Heart left ventricle (tissue), 16 donors: ENCODE measurements around the gene IL2RG. TPM values are rescaled to one million over a fixed set of nuclear protein-coding genes. Genes with fewer than 3 reads are reported as not detected.

Source experiments
- ATAC-seq, 4 donors: fragments of 200-7000 bp; cut with Tn5 transposase; one replicate each; pipeline ENCODE4 v1.9.1; 2020 to 2022; ENCODE audit warnings: moderate library complexity in 4 of 4, mild to moderate bottlenecking in 3 of 4, moderate number of reproducible peaks in 1 of 4
- DNase-seq, 5 donors: peaks; one replicate each; pipeline ENCODE4 v3.0.0-alpha.2; 2020
- H3K27ac ChIP-seq, 12 donors: fragments of 200-600 bp; sonication (generic) in 4 of 12; one replicate each; pipeline versions ENCODE4 v1.5.0 to v1.8.0; 2016 to 2022; ENCODE audit warnings: mild to moderate bottlenecking in 2 of 12
- H3K27me3 ChIP-seq, 9 donors: fragments of 200-600 bp; sonication (generic) in 2 of 9; one replicate each; pipeline versions ENCODE4 v1.5.1 to v1.8.0; 2016 to 2022; ENCODE audit warnings: mild to moderate bottlenecking in 3 of 9
- H3K36me3 ChIP-seq, 9 donors: fragments of 200-600 bp; sonication (generic) in 2 of 9; one replicate each; pipeline versions ENCODE4 v1.5.0 to v1.8.0; 2018 to 2022; ENCODE audit warnings: mild to moderate bottlenecking in 2 of 9
- H3K4me1 ChIP-seq, 12 donors: fragments of 200-600 bp; sonication (generic) in 4 of 12; one replicate each; pipeline versions ENCODE4 v1.5.0 to v1.8.0; 2016 to 2022; ENCODE audit warnings: mild to moderate bottlenecking in 3 of 12
- H3K4me3 ChIP-seq, 12 donors: fragments of 200-600 bp; sonication (generic) in 4 of 12; one replicate each; pipeline versions ENCODE4 v1.5.0 to v1.8.0; 2017 to 2022; ENCODE audit warnings: mild to moderate bottlenecking in 9 of 12, moderate library complexity in 4 of 12
- H3K9me3 ChIP-seq, 12 donors: fragments of 200-600 bp; sonication (generic) in 4 of 12; one replicate each; pipeline versions ENCODE4 v1.5.0 to v1.8.0; 2016 to 2022; ENCODE audit warnings: mild to moderate bottlenecking in 1 of 12
- POLR2A ChIP-seq, 2 donors: fragments of 450-650 bp; IDR thresholded peaks; one replicate each; pipeline ENCODE4 v1.6.1; 2017; ENCODE audit warnings: antibody characterized with exemption in 2 of 2, mild to moderate bottlenecking in 2 of 2, moderate library complexity in 2 of 2
- WGBS, 4 donors: extraction: QIAGEN DNeasy Blood & Tissue Kit in 2 of 4; methylation state at CpG; one replicate each; pipeline versions ENCODE4 v1.1.5 to v1.1.7; 2013 to 2018; 5-methylcytosine and 5-hydroxymethylcytosine counted together
- intact Hi-C, 10 donors: fragments of 100-400 bp; cut with DNase I; formaldehyde crosslinking; loops; one replicate each; pipeline versions ENCODE4 v1.11.1 to v1.14.2; 2022
- polyA plus RNA-seq, 2 donors: library from polyadenylated mRNA; stranded (reverse); fragments of 200-250 nt; gene quantifications; one replicate each; pipeline ENCODE4 v1.2.3, GENCODE V29; 2013
- total RNA-seq, 9 donors: library from RNA; depleted of rRNA in 2 of 9; stranded (reverse); fragments of >200 nt in 2 of 9; fragmentation: NEBNext Ultra II Directional in 3 of 9; extraction: Animal tissue kit (Norgen Biotek cat#: 25700) in 3 of 9; gene quantifications; one replicate each; pipeline versions ENCODE4 v1.1.0 to v1.2.4, GENCODE V29; 2016 to 2023
- TF ChIP-seq, protein P1 (sequence below), 12 donors: fragments of 200-600 bp; sonication (generic) in 4 of 12; IDR thresholded peaks; one replicate each; pipeline versions ENCODE4 v1.5.0 to v1.8.0; 2018 to 2022; ENCODE audit warnings: antibody characterized with exemption in 12 of 12, mild to moderate bottlenecking in 5 of 12
- donor health status: ischemic (EF 13 %, LVEDD 7.1; RV severe dilation, severe dysfunction).
- donor health status: healthy with polysubstance abuse.
- donor health status: DM: no; HTN: yes; CAD: no.
- donor health status: DM: no; HTN: no; CAD: no.
- donor health status: ischemic (EF 25% LVEDD 6.9; RV normal size, moderate dysfunction).
- donor health status: ischemic (EF 25% LVEDD 5.7; RV mildly dilated, moderate dysfunction).
- donor health status: healthy.
- donor health status: DM: yes; HTN: yes; CAD: no.
- donor health status: ischemic (EF 35%, LVEDD 5.7; RV mildly dilated, moderate dysfunction).
- donor health status: nonischemic (EF 11% LVEDD 7.7; RV severe dilation, severe dysfunction).
- donor health status: DM: yes; HTN: yes; CAD: no.
- donor health status: PGD.
- donor health status: ischemic (EF 29% LVEDD 5.4; RV normal size, mild dysfunction).
- donor health status: nonischemic (EF 23%, LVEDD 6.1; RV moderate dilation, normal function).

The IL2RG gene
- total and polyA plus RNA-seq, 11 donors: 0.44 to 25.2 (median 2.0) TPM

DNA sequence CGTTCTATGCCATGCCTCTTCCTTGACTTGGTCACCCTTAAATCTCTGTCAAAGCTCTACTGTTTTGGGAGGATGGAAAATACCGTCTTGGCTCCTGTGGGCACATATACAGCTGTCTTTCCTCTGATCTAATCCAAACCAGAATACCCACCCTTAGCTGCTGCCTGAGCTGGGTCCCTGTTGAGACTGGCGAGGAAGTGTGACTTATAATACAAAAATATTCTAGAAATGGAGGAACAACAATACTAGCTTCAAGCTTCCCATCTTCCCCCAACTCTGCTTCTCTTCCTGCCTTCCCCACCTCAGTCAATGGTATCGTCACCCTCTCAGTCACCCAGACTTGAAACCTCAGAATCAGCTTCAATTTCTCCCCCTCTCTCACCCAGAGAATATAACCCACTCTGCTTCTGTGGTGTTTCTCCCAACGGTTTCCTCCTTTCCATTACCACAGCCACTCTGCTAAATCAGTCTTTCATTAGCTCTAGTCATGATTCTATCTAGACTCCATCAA is 599 bp upstream of the IL2RG start:
- TF ChIP-seq, protein P1, sequence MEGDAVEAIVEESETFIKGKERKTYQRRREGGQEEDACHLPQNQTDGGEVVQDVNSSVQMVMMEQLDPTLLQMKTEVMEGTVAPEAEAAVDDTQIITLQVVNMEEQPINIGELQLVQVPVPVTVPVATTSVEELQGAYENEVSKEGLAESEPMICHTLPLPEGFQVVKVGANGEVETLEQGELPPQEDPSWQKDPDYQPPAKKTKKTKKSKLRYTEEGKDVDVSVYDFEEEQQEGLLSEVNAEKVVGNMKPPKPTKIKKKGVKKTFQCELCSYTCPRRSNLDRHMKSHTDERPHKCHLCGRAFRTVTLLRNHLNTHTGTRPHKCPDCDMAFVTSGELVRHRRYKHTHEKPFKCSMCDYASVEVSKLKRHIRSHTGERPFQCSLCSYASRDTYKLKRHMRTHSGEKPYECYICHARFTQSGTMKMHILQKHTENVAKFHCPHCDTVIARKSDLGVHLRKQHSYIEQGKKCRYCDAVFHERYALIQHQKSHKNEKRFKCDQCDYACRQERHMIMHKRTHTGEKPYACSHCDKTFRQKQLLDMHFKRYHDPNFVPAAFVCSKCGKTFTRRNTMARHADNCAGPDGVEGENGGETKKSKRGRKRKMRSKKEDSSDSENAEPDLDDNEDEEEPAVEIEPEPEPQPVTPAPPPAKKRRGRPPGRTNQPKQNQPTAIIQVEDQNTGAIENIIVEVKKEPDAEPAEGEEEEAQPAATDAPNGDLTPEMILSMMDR (IDR thresholded peaks at IDR 0.05): no peak
- no peak for TF ChIP-seq POLR2A (IDR thresholded peaks at IDR 0.05)
- WGBS, 4 donors: 50 to 67% (median 65%) methylated on average over 5 of the region's 5 CpGs
- DNase-seq: no peak
- intact Hi-C loops: no loop called here
- no peak for ATAC-seq
- peaks cover 0 to 4% (median 0%) of the 10 kb centered on the region in 9 donors for H3K27me3 ChIP-seq
- H3K4me3 ChIP-seq: peak overlapping the region in 1 of 12 donors; percentile 58
- H3K9me3 ChIP-seq: no peaks in the 10 kb centered on the region
- no peaks in the 10 kb centered on the region for H3K36me3 ChIP-seq
- peak overlapping the region in 1 of 12 donors; percentile 79 for H3K27ac ChIP-seq
- H3K4me1 ChIP-seq: peaks cover 0 to 9% (median 0%) of the 10 kb centered on the region in 12 donors

GRCh38 chrX:71109051-71109450 is 2.3 kb downstream of the IL2RG start:
- Histone ChIP-seq H3K4me1 (peaks cover 0 to 13% (median 0%) of the 10 kb centered on the region in 12 donors), H3K36me3 (no peaks in the 10 kb centered on the region), H3K27ac (no peak overlapping the region), H3K9me3 (no peaks in the 10 kb centered on the region), H3K4me3 (peak overlapping the region in 1 of 12 donors; percentile 58), H3K27me3 (peaks cover 0 to 4% (median 0%) of the 10 kb centered on the region in 9 donors)
- intact Hi-C loops: no loop called here
- TF ChIP-seq, protein P1 (IDR thresholded peaks at IDR 0.05): no peak
- TF ChIP-seq POLR2A (IDR thresholded peaks at IDR 0.05): no peak
- ATAC-seq (no peak), DNase-seq (no peak)
- WGBS, 4 donors: 87 to 96% (median 92%) methylated on average over 6 of the region's 6 CpGs

GRCh38 chrX:71107762-71108360 is 3.5 kb downstream of the IL2RG start:
- peaks cover 0 to 24% (median 0%) of the 10 kb centered on the region in 12 donors for H3K4me1 ChIP-seq
- no peak for TF ChIP-seq POLR2A (IDR thresholded peaks at IDR 0.05)
- DNase-seq: peak in 2 of 5 donors; percentile 8 to 34
- peak in 3 of 4 donors; percentile 36 to 62 (median 47) for ATAC-seq
- H3K4me3 ChIP-seq: peak overlapping the region in 1 of 12 donors; percentile 58
- H3K27ac ChIP-seq: peak overlapping the region in 1 of 12 donors; percentile 4
- peaks cover 0 to 4% (median 0%) of the 10 kb centered on the region in 9 donors for H3K27me3 ChIP-seq
- H3K36me3 ChIP-seq: no peaks in the 10 kb centered on the region
- intact Hi-C loops: no loop called here
- H3K9me3 ChIP-seq: no peaks in the 10 kb centered on the region
- 34 to 50% (median 42%) methylated on average over 9 of the region's 9 CpGs for WGBS, 4 donors

- 71 to 82% (median 76%) methylated on average over 4 of the region's 4 CpGs for WGBS, 4 donors
- Histone ChIP-seq H3K9me3 (no peaks in the 10 kb centered on the region), H3K27me3 (peaks cover 0 to 4% (median 0%) of the 10 kb centered on the region in 9 donors), H3K4me1 (peaks cover 0 to 21% (median 0%) of the 10 kb centered on the region in 12 donors), H3K36me3 (no peaks in the 10 kb centered on the region), H3K27ac (no peak overlapping the region), H3K4me3 (no peak overlapping the region)
- no peak for ATAC-seq
- TF ChIP-seq POLR2A (IDR thresholded peaks at IDR 0.05): no peak
- TF ChIP-seq, protein P1 (IDR thresholded peaks at IDR 0.05): no peak
- no peak for DNase-seq
- intact Hi-C loops: no loop called here
Observed at GRCh38 chrX:71107245-71107644, 4.1 kb downstream of the IL2RG start.
